Neuronal stem cell (in vitro differentiated cells): Measurements from ENCODE around the gene POU6F1.

ENCODE experiments used
- DNase-seq: peaks from one replicate; pipeline ENCODE4 v3.0.0-alpha.2; 2013; ENCODE audit warnings: low spot score
- H2AFZ ChIP-seq: one replicate; pipeline ENCODE4 v1.6.1; 2013; ENCODE audit warnings: mild to moderate bottlenecking, low read length, inconsistent platforms
- H2AK5ac ChIP-seq: 2 replicates; pipeline ENCODE4 v1.6.1; 2013; ENCODE audit warnings: low read depth, mild to moderate bottlenecking, inconsistent platforms, low read length, moderate library complexity, mixed read lengths
- H2BK120ac ChIP-seq: 2 replicates; pipeline ENCODE4 v1.6.1; 2013; ENCODE audit warnings: low read depth, mild to moderate bottlenecking, inconsistent platforms, low read length, moderate library complexity, mixed read lengths
- H2BK12ac ChIP-seq: one replicate; pipeline ENCODE4 v1.6.1; 2013; ENCODE audit warnings: low read length, inconsistent platforms
- H2BK15ac ChIP-seq: 2 replicates; pipeline ENCODE4 v1.6.1; 2013; ENCODE audit warnings: mild to moderate bottlenecking, low read length, inconsistent platforms, mixed read lengths
- H2BK5ac ChIP-seq: one replicate; pipeline ENCODE4 v1.6.1; 2013; ENCODE audit warnings: inconsistent platforms, mild to moderate bottlenecking, low read length, moderate library complexity
- H3K14ac ChIP-seq: one replicate; pipeline ENCODE4 v1.6.1; 2013; ENCODE audit warnings: low read length, inconsistent platforms
- H3K18ac ChIP-seq: 2 replicates; pipeline ENCODE4 v1.6.1; 2013; ENCODE audit warnings: low read length, inconsistent platforms
- H3K23ac ChIP-seq: 2 replicates; pipeline ENCODE4 v1.6.1; 2013; ENCODE audit warnings: low read depth, mild to moderate bottlenecking, mixed read lengths, low read length, inconsistent platforms; ENCODE audit not compliant: poor library complexity
- H3K27ac ChIP-seq: replicated peaks from 3 replicates; pipeline ENCODE4 v1.5.1; 2013; ENCODE audit warnings: low read length, inconsistent platforms
- H3K27me3 ChIP-seq, 3 experiments: 2 replicates each; pipeline ENCODE4 v1.6.1; 2013; ENCODE audit warnings: low read length in 3 of 3, mild to moderate bottlenecking in 2 of 3, inconsistent platforms in 1 of 3, low read depth in 1 of 3, mixed read lengths in 1 of 3, moderate library complexity in 1 of 3; ENCODE audit not compliant: control insufficient read depth in 3 of 3, insufficient read depth in 3 of 3
- H3K36me3 ChIP-seq, 2 donors: replicated peaks in 1 of 2; 2 replicates each; pipeline ENCODE4 v1.6.1; 2013; ENCODE audit warnings: low read length in 2 of 2; ENCODE audit not compliant: control insufficient read depth in 2 of 2, insufficient read depth in 2 of 2
- H3K4ac ChIP-seq: 2 replicates; pipeline ENCODE4 v1.6.1; 2013; ENCODE audit warnings: inconsistent platforms, mild to moderate bottlenecking, low read length, moderate library complexity
- H3K4me1 ChIP-seq, 2 donors: 1 replicate in 1 of 2; 2 replicates in 1 of 2; pipeline ENCODE4 v1.6.1; 2013; ENCODE audit warnings: low read length in 2 of 2, low read depth in 1 of 2; ENCODE audit not compliant: control insufficient read depth in 2 of 2, insufficient read depth in 1 of 2
- H3K4me2 ChIP-seq: one replicate; pipeline ENCODE4 v1.6.1; 2013; ENCODE audit warnings: mild to moderate bottlenecking, low read length, inconsistent platforms; ENCODE audit not compliant: insufficient read depth, poor library complexity, severe bottlenecking
- H3K4me3 ChIP-seq, 2 donors: 2 replicates each; pipeline ENCODE4 v1.5.1; 2013; ENCODE audit warnings: low read length in 2 of 2, mild to moderate bottlenecking in 2 of 2, inconsistent platforms in 1 of 2, moderate library complexity in 1 of 2
- H3K79me1 ChIP-seq: one replicate; pipeline ENCODE4 v1.6.1; 2013; ENCODE audit warnings: low read depth, mild to moderate bottlenecking, inconsistent platforms, low read length, moderate library complexity
- H3K9ac ChIP-seq: one replicate; pipeline ENCODE4 v1.6.1; 2013; ENCODE audit warnings: mild to moderate bottlenecking, low read depth, low read length, inconsistent platforms; ENCODE audit not compliant: poor library complexity
- H3K9me3 ChIP-seq, 2 donors: replicated peaks in 1 of 2; 2 replicates each; pipeline versions ENCODE3 to v1.6.1; 2013; ENCODE audit warnings: low read length in 2 of 2, mild to moderate bottlenecking in 2 of 2, inconsistent platforms in 1 of 2, low read depth in 1 of 2, mixed read lengths in 1 of 2, moderate library complexity in 1 of 2; ENCODE audit not compliant: control insufficient read depth in 2 of 2, insufficient read depth in 1 of 2
- H4K8ac ChIP-seq: one replicate; pipeline ENCODE4 v1.6.1; 2013; ENCODE audit warnings: low read depth, mild to moderate bottlenecking, inconsistent platforms, low read length, moderate library complexity
- H4K91ac ChIP-seq: one replicate; pipeline ENCODE4 v1.6.1; 2013; ENCODE audit warnings: low read length, low read depth, mild to moderate bottlenecking, inconsistent platforms; ENCODE audit not compliant: poor library complexity
- WGBS, 2 donors: extraction: QIAGEN DNeasy Blood & Tissue Kit; methylation state at CpG; one replicate each; pipeline ENCODE4 v1.1.7; 2013; ENCODE audit warnings: missing lambda C conversion rate in 2 of 2, mixed read lengths in 1 of 2; ENCODE audit not compliant: insufficient read length in 2 of 2, insufficient replicate concordance in 1 of 2; ENCODE audit errors: extremely low coverage in 2 of 2; 5-methylcytosine and 5-hydroxymethylcytosine counted together

POU6F1 gene

GRCh38 chr12:51210690-51211395 is 7.0 kb downstream of the POU6F1 start:
- no peak overlapping the region for H2BK5ac ChIP-seq
- no CpG with 5 or more reads among the region's 2 CpGs for WGBS, 2 donors
- no peak overlapping the region for H2BK120ac ChIP-seq
- DNase-seq = no peak
- H3K4me1 ChIP-seq = no peaks in the 10 kb centered on the region
- H3K14ac ChIP-seq = peak overlapping the region; percentile 63
- no peak overlapping the region for H3K27ac ChIP-seq
- H3K4me3 ChIP-seq = no peak overlapping the region
- H4K91ac ChIP-seq = no peak overlapping the region
- no peak overlapping the region for H3K18ac ChIP-seq
- no peaks in the 10 kb centered on the region for H3K79me1 ChIP-seq
- H2BK15ac ChIP-seq = no peak overlapping the region
- no peak overlapping the region for H2AK5ac ChIP-seq
- H3K9me3 ChIP-seq = no peaks in the 10 kb centered on the region
- H3K4me2 ChIP-seq = no peak overlapping the region
- no peak overlapping the region for H2AFZ ChIP-seq
- H3K9ac ChIP-seq = no peak overlapping the region
- no peaks in the 10 kb centered on the region for H3K27me3 ChIP-seq
- H3K4ac ChIP-seq = no peak overlapping the region
- H4K8ac ChIP-seq = no peak overlapping the region
- no peaks in the 10 kb centered on the region for H3K36me3 ChIP-seq
- no peak overlapping the region for H3K23ac ChIP-seq
- no peak overlapping the region for H2BK12ac ChIP-seq

- DNase-seq = no peak
- Histone ChIP-seq H3K36me3 (no peaks in the 10 kb centered on the region), H3K9me3 (no peaks in the 10 kb centered on the region), H3K27me3 (no peaks in the 10 kb centered on the region), H3K14ac (no peak overlapping the region), H2AK5ac (no peak overlapping the region), H4K8ac (no peak overlapping the region), H3K4me3 (no peak overlapping the region), H3K4me2 (no peak overlapping the region), H4K91ac (no peak overlapping the region), H3K4me1 (no peaks in the 10 kb centered on the region), H2BK5ac (no peak overlapping the region), H3K18ac (no peak overlapping the region), H3K79me1 (no peaks in the 10 kb centered on the region), H3K27ac (no peak overlapping the region), H2BK15ac (no peak overlapping the region), H2BK12ac (no peak overlapping the region), H2BK120ac (no peak overlapping the region), H3K23ac (no peak overlapping the region), H3K9ac (no peak overlapping the region), H3K4ac (no peak overlapping the region), H2AFZ (no peak overlapping the region)
- WGBS, 2 donors = no CpG with 5 or more reads among the region's 2 CpGs
Measured at GRCh38 chr12:51209259-51209658, 8.6 kb downstream of the POU6F1 start.

DNA sequence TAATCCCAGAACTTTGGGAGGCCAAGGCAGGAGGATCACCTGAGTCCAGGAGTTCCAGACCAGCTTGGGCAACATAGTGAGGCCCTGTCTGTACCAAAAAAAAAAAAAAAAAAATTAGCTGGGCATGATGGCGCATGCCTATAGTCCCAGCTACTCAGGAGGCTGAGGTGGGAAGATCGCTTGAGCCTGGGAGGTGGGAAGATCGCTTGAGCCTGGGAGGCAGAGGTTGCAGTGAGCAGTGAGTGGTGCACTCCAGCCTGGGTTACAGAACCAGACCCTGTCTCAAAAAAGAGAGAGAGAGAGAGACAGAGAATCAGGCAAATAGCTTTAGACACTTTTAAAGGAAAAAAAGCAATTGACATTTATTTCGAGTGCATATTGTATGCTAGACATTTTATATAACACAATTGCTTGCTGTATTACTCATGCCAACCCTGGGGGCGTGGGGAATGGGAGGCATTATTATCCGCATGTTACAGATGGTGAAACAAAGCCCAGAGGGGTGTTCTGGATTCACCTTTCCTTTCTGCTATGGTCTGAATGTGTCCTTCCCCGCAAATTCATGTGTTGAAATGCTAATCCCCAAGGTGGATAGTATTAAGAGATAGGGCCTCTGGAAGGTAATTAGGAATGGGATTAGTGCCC is 9.7 kb downstream of the POU6F1 start:
- H3K9ac ChIP-seq = no peak overlapping the region
- no peaks in the 10 kb centered on the region for H3K4me1 ChIP-seq
- no peak overlapping the region for H2AFZ ChIP-seq
- no peak overlapping the region for H2BK12ac ChIP-seq
- no peak overlapping the region for H2AK5ac ChIP-seq
- H2BK120ac ChIP-seq = no peak overlapping the region
- no peak overlapping the region for H3K27ac ChIP-seq
- no peaks in the 10 kb centered on the region for H3K27me3 ChIP-seq
- no peak overlapping the region for H3K4ac ChIP-seq
- H3K36me3 ChIP-seq = no peaks in the 10 kb centered on the region
- H3K4me2 ChIP-seq = no peak overlapping the region
- H2BK15ac ChIP-seq = no peak overlapping the region
- no peak overlapping the region for H4K8ac ChIP-seq
- no peak overlapping the region for H3K23ac ChIP-seq
- no peak overlapping the region for H2BK5ac ChIP-seq
- no peaks in the 10 kb centered on the region for H3K79me1 ChIP-seq
- H3K9me3 ChIP-seq = no peaks in the 10 kb centered on the region
- DNase-seq = no peak
- H4K91ac ChIP-seq = no peak overlapping the region
- H3K14ac ChIP-seq = no peak overlapping the region
- H3K4me3 ChIP-seq = no peak overlapping the region
- WGBS, 2 donors = no CpG with 5 or more reads among the region's 7 CpGs
- no peak overlapping the region for H3K18ac ChIP-seq

GRCh38 chr12:51205350-51205749 is 12.5 kb downstream of the POU6F1 start:
- H2BK15ac ChIP-seq = no peak overlapping the region
- no peak overlapping the region for H3K4ac ChIP-seq
- H3K23ac ChIP-seq = no peak overlapping the region
- no peak overlapping the region for H3K4me2 ChIP-seq
- no peak overlapping the region for H3K9ac ChIP-seq
- no peaks in the 10 kb centered on the region for H3K79me1 ChIP-seq
- no peak overlapping the region for H4K8ac ChIP-seq
- no peak overlapping the region for H2BK120ac ChIP-seq
- H3K27me3 ChIP-seq = no peaks in the 10 kb centered on the region
- DNase-seq = no peak
- H2BK12ac ChIP-seq = no peak overlapping the region
- no peak overlapping the region for H4K91ac ChIP-seq
- H3K18ac ChIP-seq = peak overlapping the region; percentile 51
- no peak overlapping the region for H3K4me3 ChIP-seq
- no peak overlapping the region for H2AK5ac ChIP-seq
- no CpG with 5 or more reads among the region's 6 CpGs for WGBS, 2 donors
- no peaks in the 10 kb centered on the region for H3K4me1 ChIP-seq
- no peak overlapping the region for H3K27ac ChIP-seq
- H3K14ac ChIP-seq = no peak overlapping the region
- H3K36me3 ChIP-seq = no peaks in the 10 kb centered on the region
- H2AFZ ChIP-seq = no peak overlapping the region
- H3K9me3 ChIP-seq = no peaks in the 10 kb centered on the region
- no peak overlapping the region for H2BK5ac ChIP-seq
